ENCODE data around the gene C3orf49.

C3orf49 gene

GRCh38 chr3:63880653-63881052 lies 61.6 kb downstream of the C3orf49 start:
- TF ChIP-seq CEBPB (IDR thresholded peaks at IDR 0.05) (no peak), EP300 (IDR thresholded peaks at IDR 0.05; ENCODE audit: borderline replicate concordance) (no peak), FOXM1 (IDR thresholded peaks at IDR 0.05; ENCODE audit: borderline replicate concordance, low read depth) (no peak), TAF1 (IDR thresholded peaks at IDR 0.05; ENCODE audit: low read depth) (no peak), TCF12 (IDR thresholded peaks at IDR 0.05; ENCODE audit: low read depth) (no peak), TEAD4 (IDR thresholded peaks at IDR 0.05) (no peak), YY1 (IDR thresholded peaks at IDR 0.05; ENCODE audit: low read depth) (no peak), ZBTB7A (IDR thresholded peaks at IDR 0.05; ENCODE audit: low read depth) (no peak), RAD21 (IDR thresholded peaks at IDR 0.05; ENCODE audit: low read depth) (no peak), USF1 (IDR thresholded peaks at IDR 0.05) (no peak), EGR1 (IDR thresholded peaks at IDR 0.05) (no peak), NFIC (IDR thresholded peaks at IDR 0.05) (no peak), CREB1 (IDR thresholded peaks at IDR 0.05; ENCODE audit: low read depth) (no peak), MAX (IDR thresholded peaks at IDR 0.05) (no peak)
- TF ChIP-seq, protein P1, sequence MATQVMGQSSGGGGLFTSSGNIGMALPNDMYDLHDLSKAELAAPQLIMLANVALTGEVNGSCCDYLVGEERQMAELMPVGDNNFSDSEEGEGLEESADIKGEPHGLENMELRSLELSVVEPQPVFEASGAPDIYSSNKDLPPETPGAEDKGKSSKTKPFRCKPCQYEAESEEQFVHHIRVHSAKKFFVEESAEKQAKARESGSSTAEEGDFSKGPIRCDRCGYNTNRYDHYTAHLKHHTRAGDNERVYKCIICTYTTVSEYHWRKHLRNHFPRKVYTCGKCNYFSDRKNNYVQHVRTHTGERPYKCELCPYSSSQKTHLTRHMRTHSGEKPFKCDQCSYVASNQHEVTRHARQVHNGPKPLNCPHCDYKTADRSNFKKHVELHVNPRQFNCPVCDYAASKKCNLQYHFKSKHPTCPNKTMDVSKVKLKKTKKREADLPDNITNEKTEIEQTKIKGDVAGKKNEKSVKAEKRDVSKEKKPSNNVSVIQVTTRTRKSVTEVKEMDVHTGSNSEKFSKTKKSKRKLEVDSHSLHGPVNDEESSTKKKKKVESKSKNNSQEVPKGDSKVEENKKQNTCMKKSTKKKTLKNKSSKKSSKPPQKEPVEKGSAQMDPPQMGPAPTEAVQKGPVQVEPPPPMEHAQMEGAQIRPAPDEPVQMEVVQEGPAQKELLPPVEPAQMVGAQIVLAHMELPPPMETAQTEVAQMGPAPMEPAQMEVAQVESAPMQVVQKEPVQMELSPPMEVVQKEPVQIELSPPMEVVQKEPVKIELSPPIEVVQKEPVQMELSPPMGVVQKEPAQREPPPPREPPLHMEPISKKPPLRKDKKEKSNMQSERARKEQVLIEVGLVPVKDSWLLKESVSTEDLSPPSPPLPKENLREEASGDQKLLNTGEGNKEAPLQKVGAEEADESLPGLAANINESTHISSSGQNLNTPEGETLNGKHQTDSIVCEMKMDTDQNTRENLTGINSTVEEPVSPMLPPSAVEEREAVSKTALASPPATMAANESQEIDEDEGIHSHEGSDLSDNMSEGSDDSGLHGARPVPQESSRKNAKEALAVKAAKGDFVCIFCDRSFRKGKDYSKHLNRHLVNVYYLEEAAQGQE (IDR thresholded peaks at IDR 0.05; ENCODE audit: low read depth) = no peak

DNA sequence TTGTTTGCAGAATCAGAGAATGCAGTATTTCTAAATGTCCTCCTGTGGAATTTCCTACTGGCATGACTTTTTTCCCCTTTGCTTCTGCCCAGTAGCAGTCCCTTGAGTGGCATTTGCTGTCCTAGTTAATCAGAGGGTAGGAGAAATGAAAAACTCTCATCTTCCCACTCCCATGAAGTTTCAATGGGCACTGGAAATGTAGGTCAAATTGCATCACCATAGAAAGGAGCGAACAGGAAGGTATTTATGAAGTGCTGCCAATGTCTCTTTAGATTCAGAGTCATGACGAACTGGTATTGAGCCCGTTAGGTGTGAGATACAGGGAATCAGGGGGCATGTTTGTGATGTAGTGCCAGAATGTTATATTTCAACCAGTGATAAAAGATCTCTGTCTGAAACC lies 67.8 kb downstream of the C3orf49 start:
- TF ChIP-seq EP300 (IDR thresholded peaks at IDR 0.05; ENCODE audit: borderline replicate concordance) (no peak), FOXM1 (IDR thresholded peaks at IDR 0.05; ENCODE audit: borderline replicate concordance, low read depth) (no peak), TCF12 (IDR thresholded peaks at IDR 0.05; ENCODE audit: low read depth) (no peak)
- TF ChIP-seq, protein P1 (IDR thresholded peaks at IDR 0.05; ENCODE audit: low read depth) = no peak

GRCh38 chr3:63891518-63891917 lies 72.4 kb downstream of the C3orf49 start:
- TF ChIP-seq TEAD4 (IDR thresholded peaks at IDR 0.05) (no peak), RAD21 (IDR thresholded peaks at IDR 0.05; ENCODE audit: low read depth) (no peak), TCF12 (IDR thresholded peaks at IDR 0.05; ENCODE audit: low read depth) (no peak), EP300 (IDR thresholded peaks at IDR 0.05; ENCODE audit: borderline replicate concordance) (no peak), NFIC (IDR thresholded peaks at IDR 0.05) (no peak), FOXM1 (IDR thresholded peaks at IDR 0.05; ENCODE audit: borderline replicate concordance, low read depth) (no peak)
- TF ChIP-seq, protein P1 (IDR thresholded peaks at IDR 0.05; ENCODE audit: low read depth) = no peak

DNA sequence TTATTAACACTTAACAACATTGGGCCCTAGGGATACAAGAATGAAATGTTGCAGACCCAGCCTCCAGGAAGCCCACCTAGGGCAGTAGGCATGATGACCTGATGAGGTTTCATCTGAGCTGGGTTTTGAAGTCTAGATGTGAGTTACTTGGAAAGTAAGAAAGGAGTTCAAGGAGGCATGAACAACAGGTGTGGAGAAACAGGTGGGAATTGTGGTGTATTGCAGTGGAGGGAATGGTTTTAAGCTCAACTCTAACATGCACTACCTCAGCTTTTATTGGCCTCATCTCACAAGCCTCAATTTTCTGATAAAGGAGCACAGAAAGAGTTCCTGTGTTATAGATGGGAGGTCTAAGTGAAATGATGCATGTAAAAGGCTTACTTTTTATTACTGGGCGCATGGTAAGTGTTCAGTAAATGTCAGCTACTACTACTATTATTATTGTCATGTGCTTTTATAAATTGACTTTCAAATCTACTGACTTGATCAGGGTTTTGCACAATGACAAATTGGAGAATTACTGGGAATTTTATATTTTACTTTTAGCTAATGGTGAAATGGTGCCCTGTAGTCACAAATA lies 73.8 kb downstream of the C3orf49 start:
- TF ChIP-seq EGR1 (IDR thresholded peaks at IDR 0.05) (no peak), TAF1 (IDR thresholded peaks at IDR 0.05; ENCODE audit: low read depth) (no peak), FOXM1 (IDR thresholded peaks at IDR 0.05; ENCODE audit: borderline replicate concordance, low read depth) (no peak), CREB1 (IDR thresholded peaks at IDR 0.05; ENCODE audit: low read depth) (no peak), MAX (IDR thresholded peaks at IDR 0.05) (no peak), YY1 (IDR thresholded peaks at IDR 0.05; ENCODE audit: low read depth) (no peak), TEAD4 (IDR thresholded peaks at IDR 0.05) (no peak)

GRCh38 chr3:63895422-63896189 lies 76.5 kb downstream of the C3orf49 start:
- TF ChIP-seq RAD21 (IDR thresholded peaks at IDR 0.05; ENCODE audit: low read depth) (no peak), FOXM1 (IDR thresholded peaks at IDR 0.05; ENCODE audit: borderline replicate concordance, low read depth) (no peak), EP300 (IDR thresholded peaks at IDR 0.05; ENCODE audit: borderline replicate concordance) (no peak), TEAD4 (IDR thresholded peaks at IDR 0.05) (no peak), CEBPB (IDR thresholded peaks at IDR 0.05) (no peak), EGR1 (IDR thresholded peaks at IDR 0.05) (no peak), TAF1 (IDR thresholded peaks at IDR 0.05; ENCODE audit: low read depth) (no peak), MAX (IDR thresholded peaks at IDR 0.05) (no peak), USF1 (IDR thresholded peaks at IDR 0.05) (no peak), NFIC (IDR thresholded peaks at IDR 0.05) (no peak), TCF12 (IDR thresholded peaks at IDR 0.05; ENCODE audit: low read depth) (no peak), CREB1 (IDR thresholded peaks at IDR 0.05; ENCODE audit: low read depth) (no peak), YY1 (IDR thresholded peaks at IDR 0.05; ENCODE audit: low read depth) (no peak), ZBTB7A (IDR thresholded peaks at IDR 0.05; ENCODE audit: low read depth) (no peak)
- TF ChIP-seq, protein P1 (IDR thresholded peaks at IDR 0.05; ENCODE audit: low read depth) = no peak

Measured in Ishikawa (cell line).